Smooth muscle cell (in vitro differentiated cells): Measurements from ENCODE around the gene NDUFAF8. TPM values are rescaled to one million over a fixed set of nuclear protein-coding genes. Genes with fewer than 3 reads are reported as not detected.

Experiments used
- DNase-seq: peaks from one replicate; lab custom pipeline; 2025; ENCODE audit not compliant: unreplicated experiment; lab: John Stamatoyannopoulos, UW
- H2AFZ ChIP-seq: fragments of 200-600 bp; sonication (generic); 2 replicates; pipeline ENCODE4 v1.6.0; 2016; ENCODE audit warnings: antibody characterized with exemption, low read depth, mild to moderate bottlenecking
- H3F3A ChIP-seq: fragments of 200-600 bp; sonication (generic); 2 replicates; pipeline ENCODE4 v1.6.0; 2017; ENCODE audit warnings: antibody characterized with exemption, low read depth
- H3K27ac ChIP-seq: fragments of 200-600 bp; sonication (generic); 2 replicates; pipeline ENCODE4 v1.5.1; 2016; ENCODE audit warnings: low read depth, mild to moderate bottlenecking
- H3K27me3 ChIP-seq: fragments of 200-600 bp; sonication (generic); 2 replicates; pipeline ENCODE4 v1.6.1; 2016; ENCODE audit warnings: low read depth, mild to moderate bottlenecking
- H3K36me3 ChIP-seq: fragments of 200-600 bp; sonication (generic); 2 replicates; pipeline ENCODE4 v1.5.1; 2016; ENCODE audit warnings: low read depth
- H3K4me1 ChIP-seq: fragments of 200-600 bp; sonication (generic); 2 replicates; pipeline ENCODE4 v1.5.1; 2016; ENCODE audit warnings: low read depth
- H3K4me2 ChIP-seq: fragments of 200-600 bp; sonication (generic); 2 replicates; pipeline ENCODE4 v1.6.0; 2016; ENCODE audit warnings: mild to moderate bottlenecking
- H3K4me3 ChIP-seq: fragments of 200-600 bp; sonication (generic); 2 replicates; pipeline ENCODE4 v1.5.1; 2016; ENCODE audit warnings: mild to moderate bottlenecking
- H3K79me2 ChIP-seq: fragments of 200-600 bp; sonication (generic); 2 replicates; pipeline ENCODE4 v1.6.0; 2016; ENCODE audit warnings: low read depth, mild to moderate bottlenecking
- H3K9ac ChIP-seq: fragments of 200-600 bp; sonication (generic); 2 replicates; pipeline ENCODE4 v1.6.0; 2016; ENCODE audit warnings: low read depth
- H3K9me3 ChIP-seq: fragments of 200-600 bp; sonication (generic); replicated peaks from 2 replicates; pipeline ENCODE4 v1.5.1; 2016; ENCODE audit warnings: low read depth
- H4K20me1 ChIP-seq: fragments of 200-600 bp; sonication (generic); 2 replicates; pipeline ENCODE4 v1.6.0; 2016; ENCODE audit warnings: low read depth
- WGBS: methylation state at CpG from one replicate; pipeline ENCODE4 v1.1.7; 2016; ENCODE audit warnings: low lambda C conversion rate; 5-methylcytosine and 5-hydroxymethylcytosine counted together
- polyA plus RNA-seq: library from polyadenylated mRNA; unstranded; fragments of >200 nt; fragmentation: Nextera tagmentation; extraction: Ambion mirVana; gene quantifications from 2 replicates; pipeline ENCODE4 v1.2.1, GENCODE V29; 2016
- total RNA-seq: library from RNA; depleted of rRNA; stranded (reverse); fragments of >200 nt; gene quantifications from 2 replicates; pipeline ENCODE4 v1.2.3, GENCODE V29; 2014
- TF ChIP-seq, protein P1 (sequence below): fragments of 200-600 bp; sonication (generic); IDR thresholded peaks from 2 replicates; pipeline ENCODE4 v1.5.1; 2017; ENCODE audit warnings: borderline replicate concordance, mild to moderate bottlenecking, antibody characterized with exemption; ENCODE audit not compliant: insufficient read depth, poor library complexity, severe bottlenecking

NDUFAF8 gene
- total and polyA plus RNA-seq, 2 experiments from 2014 or later = 60.6 to 111 TPM

DNA sequence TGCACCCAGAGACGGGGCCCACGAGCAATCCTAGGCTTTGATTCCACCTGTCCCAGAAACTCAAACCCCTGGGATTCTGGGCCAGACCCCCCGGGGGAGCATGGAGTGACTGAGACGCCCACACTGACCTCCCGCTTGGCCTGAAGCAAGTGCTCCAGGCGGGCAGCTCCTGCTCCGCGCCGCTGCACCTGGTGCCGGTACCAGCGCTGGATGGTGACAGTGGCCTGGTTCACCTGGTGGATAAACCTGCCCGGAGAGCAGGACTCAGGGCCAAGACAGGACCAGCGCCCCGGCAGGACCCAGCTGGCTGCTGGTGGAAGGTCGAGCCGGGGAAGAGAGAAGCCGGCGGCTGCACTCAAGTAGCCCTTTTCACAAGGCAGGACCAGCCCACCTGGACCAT lies 38.9 kb upstream of the NDUFAF8 start:
- TF ChIP-seq, protein P1, sequence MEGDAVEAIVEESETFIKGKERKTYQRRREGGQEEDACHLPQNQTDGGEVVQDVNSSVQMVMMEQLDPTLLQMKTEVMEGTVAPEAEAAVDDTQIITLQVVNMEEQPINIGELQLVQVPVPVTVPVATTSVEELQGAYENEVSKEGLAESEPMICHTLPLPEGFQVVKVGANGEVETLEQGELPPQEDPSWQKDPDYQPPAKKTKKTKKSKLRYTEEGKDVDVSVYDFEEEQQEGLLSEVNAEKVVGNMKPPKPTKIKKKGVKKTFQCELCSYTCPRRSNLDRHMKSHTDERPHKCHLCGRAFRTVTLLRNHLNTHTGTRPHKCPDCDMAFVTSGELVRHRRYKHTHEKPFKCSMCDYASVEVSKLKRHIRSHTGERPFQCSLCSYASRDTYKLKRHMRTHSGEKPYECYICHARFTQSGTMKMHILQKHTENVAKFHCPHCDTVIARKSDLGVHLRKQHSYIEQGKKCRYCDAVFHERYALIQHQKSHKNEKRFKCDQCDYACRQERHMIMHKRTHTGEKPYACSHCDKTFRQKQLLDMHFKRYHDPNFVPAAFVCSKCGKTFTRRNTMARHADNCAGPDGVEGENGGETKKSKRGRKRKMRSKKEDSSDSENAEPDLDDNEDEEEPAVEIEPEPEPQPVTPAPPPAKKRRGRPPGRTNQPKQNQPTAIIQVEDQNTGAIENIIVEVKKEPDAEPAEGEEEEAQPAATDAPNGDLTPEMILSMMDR = no peak
- H3K4me2 ChIP-seq = no peak overlapping the region
- H2AFZ ChIP-seq = no peak overlapping the region
- no peaks in the 10 kb centered on the region for H3K4me1 ChIP-seq
- DNase-seq = no peak
- no peak overlapping the region for H3K27ac ChIP-seq
- no peaks in the 10 kb centered on the region for H3K36me3 ChIP-seq
- no peak overlapping the region for H3K9ac ChIP-seq
- no peaks in the 10 kb centered on the region for H3F3A ChIP-seq
- H3K79me2 ChIP-seq = no peaks in the 10 kb centered on the region
- no peaks in the 10 kb centered on the region for H4K20me1 ChIP-seq
- no peak overlapping the region for H3K4me3 ChIP-seq
- no peaks in the 10 kb centered on the region for H3K27me3 ChIP-seq
- 98% methylated on average over 17 of the region's 18 CpGs for WGBS
- no peaks in the 10 kb centered on the region for H3K9me3 ChIP-seq

DNA sequence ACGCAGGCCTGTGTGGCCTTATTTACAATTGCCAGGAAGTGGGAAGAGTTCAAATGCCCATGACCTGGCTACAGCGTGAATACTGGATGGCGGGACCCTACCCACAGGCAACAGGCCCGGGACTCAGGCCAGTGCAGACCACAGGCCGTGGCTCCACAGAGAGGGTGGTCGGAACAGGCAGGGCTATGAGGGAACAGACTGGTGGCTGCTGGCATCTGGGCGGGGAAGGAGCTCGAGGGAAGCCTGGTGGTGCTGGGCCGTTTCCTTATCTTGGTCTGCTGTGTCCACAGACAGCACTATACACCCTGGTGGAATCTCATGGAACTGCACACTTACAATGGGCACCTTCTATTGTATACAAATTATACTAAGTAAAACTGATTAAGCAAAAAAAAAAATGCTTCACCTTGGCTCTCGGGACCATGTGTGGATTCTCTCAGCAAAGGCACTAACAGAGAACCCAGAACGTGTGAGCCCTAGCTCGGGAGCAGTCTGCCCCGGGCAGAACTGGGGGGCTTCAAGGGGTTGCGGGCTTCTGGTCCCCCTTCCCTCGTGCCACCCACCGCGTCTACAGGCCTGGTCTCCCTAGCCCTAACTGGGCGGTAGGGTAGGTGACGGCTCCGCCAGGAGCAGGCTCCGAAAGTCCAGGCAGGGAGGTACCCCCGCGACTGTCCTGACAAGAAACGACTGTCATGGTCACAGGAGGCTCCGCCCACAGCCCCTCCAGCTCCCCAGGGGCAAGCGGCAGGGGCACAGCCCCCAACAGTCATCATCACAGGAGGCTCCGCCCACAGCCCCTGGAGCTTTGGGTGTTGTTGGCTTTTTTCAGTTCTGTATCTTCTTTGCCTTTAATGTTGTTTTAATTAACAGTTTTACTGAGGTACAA lies 38.2 kb upstream of the NDUFAF8 start:
- no peak overlapping the region for H3K4me2 ChIP-seq
- H3K9ac ChIP-seq = no peak overlapping the region
- H3F3A ChIP-seq = no peaks in the 10 kb centered on the region
- no peaks in the 10 kb centered on the region for H4K20me1 ChIP-seq
- H3K4me1 ChIP-seq = no peaks in the 10 kb centered on the region
- H3K36me3 ChIP-seq = no peaks in the 10 kb centered on the region
- H2AFZ ChIP-seq = no peak overlapping the region
- DNase-seq = no peak
- H3K27ac ChIP-seq = no peak overlapping the region
- WGBS = 84% methylated on average over 27 of the region's 27 CpGs
- TF ChIP-seq, protein P1 = peak; percentile 40
- no peaks in the 10 kb centered on the region for H3K79me2 ChIP-seq
- no peaks in the 10 kb centered on the region for H3K9me3 ChIP-seq
- H3K27me3 ChIP-seq = no peaks in the 10 kb centered on the region
- H3K4me3 ChIP-seq = no peak overlapping the region

DNA sequence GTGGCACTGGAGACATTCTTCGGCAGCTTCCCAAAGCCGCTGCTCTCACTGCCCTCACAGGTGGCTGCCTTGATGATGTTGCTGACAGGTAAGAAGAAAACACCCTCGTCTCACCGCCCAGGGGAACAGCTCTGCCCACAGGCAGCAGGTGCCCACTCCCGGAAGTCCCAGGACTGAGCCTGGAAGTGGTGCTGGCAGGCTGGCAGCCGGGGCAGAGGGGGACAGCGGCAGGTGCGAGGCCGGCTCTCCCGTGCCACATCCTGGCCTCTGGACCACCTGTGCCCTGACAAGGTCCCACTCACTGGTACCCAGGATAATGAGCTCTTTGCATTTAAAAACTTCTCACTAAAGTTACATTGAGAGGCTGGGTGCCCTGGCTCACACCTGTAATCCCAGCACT lies 36.8 kb upstream of the NDUFAF8 start:
- 96% methylated on average over 10 of the region's 10 CpGs for WGBS
- Histone ChIP-seq H2AFZ (no peak overlapping the region), H3K27ac (no peak overlapping the region), H3K79me2 (no peaks in the 10 kb centered on the region), H3F3A (no peaks in the 10 kb centered on the region), H3K4me1 (no peaks in the 10 kb centered on the region), H3K4me2 (no peak overlapping the region), H4K20me1 (no peaks in the 10 kb centered on the region), H3K27me3 (no peaks in the 10 kb centered on the region), H3K9me3 (no peaks in the 10 kb centered on the region), H3K36me3 (no peaks in the 10 kb centered on the region), H3K4me3 (no peak overlapping the region), H3K9ac (no peak overlapping the region)
- no peak for DNase-seq
- TF ChIP-seq, protein P1 = no peak

DNA sequence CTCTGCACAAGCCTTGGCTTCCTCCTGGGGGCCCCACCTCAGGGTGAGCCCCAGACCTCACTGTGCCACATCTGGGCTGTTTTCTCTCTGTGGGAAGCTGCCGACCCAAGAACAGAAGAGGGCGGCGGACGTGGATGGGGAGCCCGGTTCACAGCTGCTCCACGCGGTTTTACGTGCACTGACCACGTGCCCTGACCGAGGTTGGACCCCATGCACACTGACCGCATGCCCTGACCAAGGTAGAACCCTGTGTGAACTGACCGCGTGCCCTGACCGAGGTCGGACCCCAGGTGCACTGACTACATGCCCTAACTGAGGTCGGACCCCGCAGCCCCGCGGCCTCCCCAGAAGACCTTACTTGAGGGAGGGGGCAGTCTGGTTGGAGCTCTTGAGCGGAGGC lies 36.0 kb upstream of the NDUFAF8 start:
- no peak overlapping the region for H3K4me3 ChIP-seq
- DNase-seq = no peak
- TF ChIP-seq, protein P1 = no peak
- no peaks in the 10 kb centered on the region for H3K9me3 ChIP-seq
- H3K4me2 ChIP-seq = no peak overlapping the region
- no peak overlapping the region for H3K9ac ChIP-seq
- no peaks in the 10 kb centered on the region for H3K36me3 ChIP-seq
- H4K20me1 ChIP-seq = no peaks in the 10 kb centered on the region
- no peaks in the 10 kb centered on the region for H3K4me1 ChIP-seq
- H3K27ac ChIP-seq = no peak overlapping the region
- H2AFZ ChIP-seq = no peak overlapping the region
- H3K27me3 ChIP-seq = no peaks in the 10 kb centered on the region
- WGBS = 98% methylated on average over 20 of the region's 20 CpGs
- no peaks in the 10 kb centered on the region for H3F3A ChIP-seq
- no peaks in the 10 kb centered on the region for H3K79me2 ChIP-seq
